SK-N-SH (cell line): ENCODE data around the gene LRP6. TPM values are rescaled to one million over a fixed set of nuclear protein-coding genes. Genes with fewer than 3 reads are reported as not detected.

Source experiments
- CTCF ChIA-PET: fragments of 300-600, 350-600 bp; formaldehyde crosslinking; extraction: SDS; loops from one replicate; lab custom pipeline; 2021; lab: Yijun Ruan, JAX
- POLR2A ChIA-PET: fragments of 350-600 bp; sonication (Branson Sonifier 250); formaldehyde crosslinking; extraction: SDS; loops from one replicate; lab custom pipeline; 2020; ENCODE audit warnings: antibody characterized with exemption, inconsistent platforms; lab: Yijun Ruan, JAX
- DNase-seq: peaks from one replicate; pipeline ENCODE4 v3.0.0; 2012
- H2AFZ ChIP-seq: fragments of 200-600 bp; sonication (generic); 2 replicates; pipeline ENCODE4 v1.8.1; 2016; ENCODE audit warnings: antibody characterized with exemption, mild to moderate bottlenecking, low read depth
- H3F3A ChIP-seq: fragments of 200-600 bp; sonication (generic); replicated peaks from 2 replicates; pipeline ENCODE3; 2016; ENCODE audit warnings: antibody characterized with exemption, mild to moderate bottlenecking; ENCODE audit not compliant: insufficient read depth
- H3K27ac ChIP-seq, 2 experiments: fragments of 200-500 bp in 1 of 2; fragments of 200-600 bp in 1 of 2; sonication (Bioruptor generic) in 1 of 2; sonication (generic), shearing (Covaris generic) in 1 of 2; 2 replicates each; pipeline versions ENCODE4 v1.5.1 to v1.6.1; 2014 to 2016; ENCODE audit warnings: low read depth in 2 of 2, inconsistent platforms in 1 of 2, low read length in 1 of 2, mild to moderate bottlenecking in 1 of 2, mixed read lengths in 1 of 2
- H3K27me3 ChIP-seq: fragments of 200-600 bp; sonication (generic), shearing (Covaris generic); 2 replicates; pipeline ENCODE4 v1.6.1; 2016; ENCODE audit warnings: mixed run types; ENCODE audit not compliant: insufficient read depth
- H3K36me3 ChIP-seq, 2 experiments: fragments of 200-500 bp in 1 of 2; fragments of 200-600 bp in 1 of 2; sonication (Bioruptor generic) in 1 of 2; sonication (generic) in 1 of 2; replicated peaks in 1 of 2; 2 replicates each; pipeline versions ENCODE3 to v1.5.1; 2014 to 2016; ENCODE audit warnings: low read length in 1 of 2, mild to moderate bottlenecking in 1 of 2; ENCODE audit not compliant: insufficient read depth in 2 of 2, control insufficient read depth in 1 of 2
- H3K4me1 ChIP-seq, 2 experiments: fragments of 200-500 bp in 1 of 2; fragments of 200-600 bp in 1 of 2; sonication (Bioruptor generic) in 1 of 2; sonication (generic), shearing (Covaris generic) in 1 of 2; 2 replicates each; pipeline versions ENCODE4 v1.5.1 to v1.6.1; 2014 to 2016; ENCODE audit warnings: low read depth in 1 of 2, low read length in 1 of 2, mixed run types in 1 of 2; ENCODE audit not compliant: insufficient read depth in 2 of 2, control insufficient read depth in 1 of 2
- H3K4me2 ChIP-seq: fragments of 200-600 bp; sonication (generic), shearing (Covaris generic); 2 replicates; pipeline ENCODE4 v1.6.1; 2017; ENCODE audit warnings: mixed run types
- H3K4me3 ChIP-seq, 2 experiments: fragments of 200-500 bp in 1 of 2; fragments of 200-600 bp in 1 of 2; sonication (Bioruptor generic) in 1 of 2; sonication (generic), shearing (Covaris generic) in 1 of 2; 2 replicates each; pipeline versions ENCODE4 v1.5.1 to v1.8.1; 2014 to 2016; ENCODE audit warnings: low read depth in 2 of 2, inconsistent platforms in 1 of 2, low read length in 1 of 2, mild to moderate bottlenecking in 1 of 2, mixed read lengths in 1 of 2, moderate library complexity in 1 of 2
- H3K79me2 ChIP-seq: fragments of 200-600 bp; sonication (generic); 2 replicates; pipeline ENCODE4 v1.8.1; 2017; ENCODE audit warnings: mild to moderate bottlenecking; ENCODE audit not compliant: insufficient read depth
- H3K9ac ChIP-seq: fragments of 200-600 bp; sonication (generic); 2 replicates; pipeline ENCODE4 v1.6.1; 2017; ENCODE audit warnings: mixed run types
- H3K9me2 ChIP-seq: fragments of 200-600 bp; sonication (generic); 2 replicates; pipeline ENCODE4 v1.6.1; 2017; ENCODE audit warnings: mixed run types
- H3K9me3 ChIP-seq: fragments of 200-600 bp; sonication (generic); 2 replicates; pipeline ENCODE4 v1.6.1; 2017; ENCODE audit warnings: mixed run types, mild to moderate bottlenecking, moderate library complexity
- H4K20me1 ChIP-seq: fragments of 200-600 bp; sonication (generic); 2 replicates; pipeline ENCODE4 v1.6.1; 2017; ENCODE audit warnings: mild to moderate bottlenecking, mixed run types; ENCODE audit not compliant: insufficient read depth
- EP300 ChIP-seq, 2 experiments: IDR thresholded peaks; 2 replicates each; pipeline versions ENCODE4 v1.4.0 to v1.6.1; 2012; ENCODE audit warnings: borderline replicate concordance in 1 of 2, low read depth in 1 of 2, low read length in 1 of 2
- FOXJ3 ChIP-seq: sonication (generic); formaldehyde crosslinking; IDR thresholded peaks from 2 replicates; pipeline ENCODE4 v1.5.1; 2020; ENCODE audit warnings: mild to moderate bottlenecking, missing genetic modification reagents
- FOXM1 ChIP-seq: IDR thresholded peaks from 2 replicates; pipeline ENCODE4 v1.4.0; 2012; ENCODE audit warnings: low read depth, mild to moderate bottlenecking
- GABPA ChIP-seq: IDR thresholded peaks from 2 replicates; pipeline ENCODE4 v1.4.0; 2012; ENCODE audit warnings: low read depth, mild to moderate bottlenecking
- GATA2 ChIP-seq: sonication (generic); formaldehyde crosslinking; IDR thresholded peaks from 2 replicates; pipeline ENCODE4 v1.5.0; 2020; ENCODE audit warnings: mild to moderate bottlenecking, missing genetic modification reagents
- IRF3 ChIP-seq: fragments of 150-350 bp; IDR thresholded peaks from 2 replicates; pipeline ENCODE4 v1.6.1; 2016; ENCODE audit warnings: mild to moderate bottlenecking, low read depth, low read length
- JUND ChIP-seq: IDR thresholded peaks from 2 replicates; pipeline ENCODE4 v1.4.0; 2012
- MEF2A ChIP-seq: IDR thresholded peaks from 2 replicates; pipeline ENCODE4 v1.4.0; 2012; ENCODE audit warnings: low read depth, borderline replicate concordance
- NFIC ChIP-seq: IDR thresholded peaks from 2 replicates; pipeline ENCODE4 v1.4.0; 2012; ENCODE audit warnings: borderline replicate concordance
- NRF1 ChIP-seq: IDR thresholded peaks from 2 replicates; pipeline ENCODE4 v1.6.1; 2012; ENCODE audit warnings: low read depth, mild to moderate bottlenecking, low read length
- POLR2AphosphoS5 ChIP-seq: IDR thresholded peaks from 2 replicates; pipeline ENCODE4 v1.6.1; 2012; ENCODE audit warnings: low read depth, low read length
- RAD21 ChIP-seq: IDR thresholded peaks from 2 replicates; pipeline ENCODE4 v1.6.1; 2012; ENCODE audit warnings: mild to moderate bottlenecking, low read length
- RCOR1 ChIP-seq: fragments of 150-350 bp; IDR thresholded peaks from 2 replicates; pipeline ENCODE4 v1.6.1; 2017; ENCODE audit warnings: antibody characterized with exemption, low read length
- RFX5 ChIP-seq: IDR thresholded peaks from 2 replicates; pipeline ENCODE4 v1.6.1; 2012; ENCODE audit warnings: mild to moderate bottlenecking, improper control_type of control experiment, low read length
- SMC3 ChIP-seq: IDR thresholded peaks from 2 replicates; pipeline ENCODE4 v1.6.1; 2012; ENCODE audit warnings: low read depth, low read length, improper control_type of control experiment
- TAF1 ChIP-seq: IDR thresholded peaks from 2 replicates; pipeline ENCODE4 v1.6.1; 2012; ENCODE audit warnings: low read depth, mild to moderate bottlenecking, low read length, moderate library complexity, borderline replicate concordance
- TEAD4 ChIP-seq: IDR thresholded peaks from 2 replicates; pipeline ENCODE4 v1.4.0; 2012; ENCODE audit warnings: mild to moderate bottlenecking, borderline replicate concordance; ENCODE audit not compliant: insufficient read depth
- YY1 ChIP-seq: IDR thresholded peaks from 2 replicates; pipeline ENCODE4 v1.4.0; 2012; ENCODE audit warnings: low read depth, mild to moderate bottlenecking
- WGBS: methylation state at CpG from one replicate; pipeline ENCODE4 v1.1.6; 2017; ENCODE audit warnings: low lambda C conversion rate; 5-methylcytosine and 5-hydroxymethylcytosine counted together
- polyA plus RNA-seq, 3 experiments: library from polyadenylated mRNA; depleted of rRNA; stranded (reverse); fragments of >200 nt; gene quantifications; 2 replicates each; pipeline ENCODE4 v1.2.3, GENCODE V29; 2012

The LRP6 gene
- polyA plus RNA-seq, 1 of the 3 experiments (the other 2 are of a cell fraction): 13.7 TPM

- no peak for TF ChIP-seq RCOR1
Observed at GRCh38 chr12:12275874-12276273, 9.0 kb upstream of the LRP6 start (continued).

GRCh38 chr12:12273291-12273957, 6.6 kb upstream of the LRP6 start:
- CTCF ChIA-PET: interaction anchor here (1.8 kb wide), 1 partner anchor 54 kb away, joined by 4 read pairs; no protein-coding TSS in a partner anchor
- WGBS: 57% methylated on average over 4 of the region's 4 CpGs
- TF ChIP-seq TEAD4 (no peak), IRF3 (no peak), NFIC (no peak)
- TF ChIP-seq, all 33 proteins: peak for 0
- Histone ChIP-seq H3K4me3 (no peak overlapping the region), H3K4me1 (peaks cover 0 to 9% of the 10 kb centered on the region in 2 experiments; a peak in 1 of 4 replicates), H3K4me2 (peak overlapping the region; percentile 33; the same call in 1 of the 2 replicates), H3K9me2 (no peaks in the 10 kb centered on the region), H3K36me3 (no peaks in the 10 kb centered on the region), H3K9ac (0 out of 2 replicates have a peak overlapping the region, but pooled peaks have one; percentile 8), H3K27ac (peak overlapping the region in 1 of 2 experiments; percentile 51; a peak in 2 of 4 replicates), H3K79me2 (no peaks in the 10 kb centered on the region), H3F3A (no peaks in the 10 kb centered on the region), H4K20me1 (no peaks in the 10 kb centered on the region), H3K9me3 (peaks cover 5% of the 10 kb centered on the region; the same call in 1 of the 2 replicates), H3K27me3 (no peaks in the 10 kb centered on the region), H2AFZ (peak overlapping the region; percentile 69; the same call in 1 of the 2 replicates)
- POLR2A ChIA-PET: no interaction called here
- no peak for DNase-seq

- TF ChIP-seq RAD21: no peak
- TF ChIP-seq JUND: no peak
- no peak for TF ChIP-seq RCOR1
- H3F3A ChIP-seq: no peaks in the 10 kb centered on the region
- H3K9me3 ChIP-seq: peaks cover 5% of the 10 kb centered on the region; the same call in 1 of the 2 replicates
- H4K20me1 ChIP-seq: no peaks in the 10 kb centered on the region
- no peaks in the 10 kb centered on the region for H3K27me3 ChIP-seq
- H3K27ac ChIP-seq: peak overlapping the region in 1 of 2 experiments; percentile 51; a peak in 2 of 4 replicates
- no peak for DNase-seq
- ChIA-PET POLR2A (no interaction called here), CTCF (interaction anchor here (1.8 kb wide), 1 partner anchor 55 kb away, joined by 4 read pairs; no protein-coding TSS in a partner anchor)
- H3K9ac ChIP-seq: 0 out of 2 replicates have a peak overlapping the region, but pooled peaks have one; percentile 8
- H3K4me3 ChIP-seq: no peak overlapping the region
- H3K4me2 ChIP-seq: peak overlapping the region; percentile 33; the same call in 1 of the 2 replicates
- no peaks in the 10 kb centered on the region for H3K9me2 ChIP-seq
- no peaks in the 10 kb centered on the region for H3K36me3 ChIP-seq
- H3K79me2 ChIP-seq: no peaks in the 10 kb centered on the region
- H2AFZ ChIP-seq: peak overlapping the region; percentile 69; the same call in 1 of the 2 replicates
- H3K4me1 ChIP-seq: peaks cover under 1 to 10% of the 10 kb centered on the region in 2 experiments; a peak in 3 of 4 replicates
Observed at GRCh38 chr12:12272869-12273268, 6.0 kb upstream of the LRP6 start.

- Histone ChIP-seq H2AFZ (no peak overlapping the region), H3K36me3 (no peaks in the 10 kb centered on the region), H3K27me3 (no peaks in the 10 kb centered on the region), H3K79me2 (peaks cover 15% of the 10 kb centered on the region), H3K9me3 (no peaks in the 10 kb centered on the region), H3K4me2 (no peak overlapping the region), H3K9ac (no peak overlapping the region), H3F3A (no peaks in the 10 kb centered on the region), H3K9me2 (no peaks in the 10 kb centered on the region), H3K27ac (no peak overlapping the region), H4K20me1 (peaks cover 10% of the 10 kb centered on the region), H3K4me3 (no peak overlapping the region), H3K4me1 (peaks cover 3 to 14% of the 10 kb centered on the region in 2 experiments; a peak in 3 of 4 replicates)
- DNase-seq: no peak
- WGBS: 99% methylated on average over 6 of the region's 6 CpGs
- ChIA-PET POLR2A (interaction anchor here (0.8 kb wide), 1 partner anchor 49 kb away, joined by 3 read pairs; no protein-coding TSS in a partner anchor), CTCF (interaction anchor here (1.3 kb wide), 1 partner anchor 58 kb away, joined by 6 read pairs; no protein-coding TSS in a partner anchor)
- no peak for TF ChIP-seq TEAD4
- TF ChIP-seq GATA2 (CRISPR knock-in tag): no peak
- no peak for TF ChIP-seq EP300 (IDR thresholded peaks at IDR 0.05; ENCODE audit: borderline replicate concordance in 1 of 2, low read depth in 1 of 2, low read length in 1 of 2)
- no peak for TF ChIP-seq TAF1
- no peak for TF ChIP-seq IRF3
- no peak for TF ChIP-seq NRF1
- no peak for TF ChIP-seq YY1
- no peak for TF ChIP-seq SMC3
- no peak for TF ChIP-seq POLR2AphosphoS5
- no peak for TF ChIP-seq GABPA
- TF ChIP-seq MEF2A: no peak
- TF ChIP-seq FOXJ3 (CRISPR knock-in tag): no peak
- no peak for TF ChIP-seq NFIC
- TF ChIP-seq RFX5: no peak
- no peak for TF ChIP-seq FOXM1
Observed at GRCh38 chr12:12270226-12270625, 3.4 kb upstream of the LRP6 start.
